Measurements from ENCODE around the gene NCK2.

DNA sequence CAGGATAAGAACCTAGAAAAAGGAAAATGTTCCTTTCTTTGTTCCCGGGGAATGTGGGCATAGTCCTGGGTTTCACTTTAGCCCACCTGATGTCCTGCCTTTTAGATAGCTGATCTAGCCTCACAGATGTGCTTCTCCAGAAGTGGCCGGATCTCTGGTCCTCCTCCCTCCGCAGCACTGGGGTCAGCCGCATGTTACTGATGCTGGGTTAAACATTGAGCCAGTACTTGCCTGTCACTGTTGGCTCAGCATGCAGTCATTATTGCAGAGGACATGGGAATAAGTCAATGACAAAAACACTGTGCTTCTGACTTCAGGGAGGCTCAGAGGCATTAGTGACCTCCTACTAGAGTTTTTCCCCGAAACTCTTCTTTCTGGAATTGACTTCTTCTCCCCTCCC is 27.6 kb downstream of the NCK2 start:
- TF ChIP-seq HDGF (IDR thresholded peaks at IDR 0.05; ENCODE audit: borderline replicate concordance) (no peak), BHLHE40 (IDR thresholded peaks at IDR 0.05; ENCODE audit: borderline replicate concordance) (no peak), LEF1 (IDR thresholded peaks at IDR 0.05; ENCODE audit: borderline replicate concordance) (no peak), TARDBP (IDR thresholded peaks at IDR 0.05) (no peak), SP1 (IDR thresholded peaks at IDR 0.05) (no peak), SUZ12 (IDR thresholded peaks at IDR 0.05) (no peak), ARNT (IDR thresholded peaks at IDR 0.05) (no peak), ZNF384 (IDR thresholded peaks at IDR 0.05) (no peak), CTBP1 (IDR thresholded peaks at IDR 0.05; ENCODE audit: borderline replicate concordance) (no peak), FOXK2 (IDR thresholded peaks at IDR 0.05) (no peak), ELF4 (IDR thresholded peaks at IDR 0.05) (no peak)

Data from HEK293T (cell line).